K562 (cell line): ENCODE measurements around the gene BAHD1. TPM values are rescaled to one million over a fixed set of nuclear protein-coding genes. Genes with fewer than 3 reads are reported as not detected.

ENCODE experiments used
- ATAC-seq: fragments of 200-7000 bp; cut with Tn5 transposase; 3 replicates; pipeline ENCODE4 v1.9.1; 2020; ENCODE audit warnings: moderate library complexity
- BruUV-seq: library from RNA; stranded (reverse); fragments of 400-500 nt; replicated peaks from 2 replicates; lab custom pipeline; 2021; lab: Mats Ljungman, UMichigan
- CTCF ChIA-PET: fragments of 300-600 bp; formaldehyde crosslinking; extraction: SDS; loops from one replicate; lab custom pipeline; 2021; ENCODE audit warnings: low intra/inter-chr PET ratio; lab: Yijun Ruan, JAX
- POLR2A ChIA-PET: fragments of 300-600, 350-650 bp; sonication (Branson Sonifier 250); formaldehyde crosslinking; extraction: SDS; loops from one replicate; lab custom pipeline; 2021; ENCODE audit warnings: antibody characterized with exemption, inconsistent platforms; lab: Yijun Ruan, JAX
- DNase-seq, 4 experiments: peaks; one replicate each; pipeline versions ENCODE4 v3.0.0 to v3.0.0-alpha.2; 2011 to 2018; ENCODE audit warnings: low spot score in 3 of 4, mixed read lengths in 3 of 4; ENCODE audit errors: extremely low read depth in 1 of 4
- FAIRE-seq: peaks from 2 replicates; lab custom pipeline; 2011; peaks lifted over from hg19 to GRCh38; lab: Jason Lieb, UNC
- H2AFZ ChIP-seq: 2 replicates; pipeline ENCODE4 v1.6.0; 2011; ENCODE audit warnings: low read depth, low read length, control low read depth, inconsistent platforms
- H3K27ac ChIP-seq: fragments of 200-600 bp; 3 replicates; pipeline ENCODE4 v1.8.0; 2011; ENCODE audit warnings: low read depth, mild to moderate bottlenecking, control low read depth, inconsistent platforms, low read length, moderate library complexity, mixed read lengths; ENCODE audit errors: extremely low read depth
- H3K27me3 ChIP-seq, 2 experiments: fragments of 300-600 bp in 1 of 2; 2 replicates in 1 of 2; 3 replicates in 1 of 2; pipeline versions ENCODE4 v1.6.0 to v1.8.0; 2011; ENCODE audit warnings: inconsistent platforms in 2 of 2, low read length in 2 of 2, mild to moderate bottlenecking in 1 of 2, mixed read lengths in 1 of 2, moderate library complexity in 1 of 2; ENCODE audit not compliant: control insufficient read depth in 2 of 2, insufficient read depth in 2 of 2
- H3K36me3 ChIP-seq: fragments of 300-600 bp; 3 replicates; pipeline ENCODE4 v1.8.0; 2011; ENCODE audit warnings: mild to moderate bottlenecking, low read length, inconsistent platforms; ENCODE audit not compliant: control insufficient read depth, insufficient read depth
- H3K4me1 ChIP-seq, 2 experiments: fragments of 200-600 bp in 1 of 2; replicated peaks in 1 of 2; 2 replicates in 1 of 2; 3 replicates in 1 of 2; pipeline versions ENCODE4 v1.5.1 to v1.8.0; 2011; ENCODE audit warnings: inconsistent platforms in 2 of 2, low read length in 2 of 2, mild to moderate bottlenecking in 1 of 2, mixed read lengths in 1 of 2, moderate library complexity in 1 of 2; ENCODE audit not compliant: control insufficient read depth in 2 of 2, insufficient read depth in 2 of 2
- H3K4me2 ChIP-seq: 2 replicates; pipeline ENCODE4 v1.6.1; 2011; ENCODE audit warnings: low read length, control low read depth, inconsistent platforms, mixed read lengths; ENCODE audit not compliant: insufficient read depth
- H3K4me3 ChIP-seq: fragments of 200-600 bp; sonication (generic), shearing (Covaris generic); 2 replicates; pipeline ENCODE4 v1.5.1; 2016; ENCODE audit warnings: control low read depth, inconsistent platforms
- H3K79me2 ChIP-seq: fragments of 200-600 bp; 3 replicates; pipeline ENCODE4 v1.8.0; 2011; ENCODE audit warnings: low read length, inconsistent platforms; ENCODE audit not compliant: control insufficient read depth, insufficient read depth
- H3K9ac ChIP-seq, 2 experiments: 2 replicates each; pipeline versions ENCODE4 v1.6.0 to v1.6.1; 2011; ENCODE audit warnings: low read depth in 2 of 2, low read length in 2 of 2, control low read depth in 1 of 2, inconsistent platforms in 1 of 2, mild to moderate bottlenecking in 1 of 2, mixed read lengths in 1 of 2; ENCODE audit not compliant: insufficient read depth in 1 of 2
- H3K9me1 ChIP-seq: one replicate; pipeline ENCODE4 v1.6.0; 2011; ENCODE audit warnings: inconsistent platforms, mild to moderate bottlenecking, low read length, moderate library complexity; ENCODE audit not compliant: control insufficient read depth, insufficient read depth
- H3K9me3 ChIP-seq: replicated peaks from 2 replicates; pipeline ENCODE4 v1.5.1; 2011; ENCODE audit warnings: low read depth, low read length, inconsistent platforms; ENCODE audit not compliant: control insufficient read depth, insufficient read depth
- H4K20me1 ChIP-seq: replicated peaks from 2 replicates; pipeline ENCODE4 v1.6.1; 2011; ENCODE audit warnings: low read length, inconsistent platforms, mixed read lengths; ENCODE audit not compliant: control insufficient read depth, insufficient read depth
- CREB3L1 ChIP-seq: fragments of 450-650 bp; IDR thresholded peaks from 2 replicates; pipeline ENCODE4 v1.6.1; 2014; ENCODE audit warnings: low read depth, mild to moderate bottlenecking, moderate library complexity, borderline replicate concordance
- NCOA6 ChIP-seq: fragments of 450-650 bp; IDR thresholded peaks from 2 replicates; pipeline ENCODE4 v1.6.1; 2017; ENCODE audit warnings: mild to moderate bottlenecking
- SMARCA4 ChIP-seq: fragments of 450-650 bp; IDR thresholded peaks from 2 replicates; pipeline ENCODE4 v1.6.1; 2016
- SMARCC2 ChIP-seq: fragments of 450-650 bp; IDR thresholded peaks from 2 replicates; pipeline ENCODE4 v1.6.1; 2017; ENCODE audit warnings: antibody characterized with exemption, moderate library complexity, mild to moderate bottlenecking, low read depth
- WGBS: fragments of 100-300 bp; shearing (Covaris generic); methylation state at CpG from one replicate; pipeline ENCODE4 v1.1.6; 2016; ENCODE audit warnings: low coverage, mixed read lengths; ENCODE audit not compliant: insufficient coverage; ENCODE audit errors: missing lambda C conversion rate; 5-methylcytosine and 5-hydroxymethylcytosine counted together
- in situ Hi-C: fragments of 300-500 bp; cut with MboI; formaldehyde crosslinking; loops from 4 replicates; pipeline ENCODE4 v1.15.0; 2018; ENCODE audit warnings: inconsistent platforms, mixed read lengths
- intact Hi-C: fragments of 100-400 bp; cut with micrococcal nuclease; formaldehyde crosslinking; loops from 2 replicates; pipeline ENCODE4 v1.14.2; 2022
- polyA plus RNA-seq, 8 experiments: library from polyadenylated mRNA; depleted of rRNA in 4 of 8; stranded (reverse) in 5 of 8; unstranded in 3 of 8; fragments of >200 nt; fragmentation: Nextera tagmentation in 2 of 8; fragmentation: Illumina TruSeq in 1 of 8; extraction: Ambion mirVana in 2 of 8; extraction: Trizol in 1 of 8; gene quantifications; 2 replicates each; pipeline versions ENCODE4 v1.2.1 to v1.2.3, GENCODE V29; 2011 to 2014; ENCODE audit warnings: inconsistent platforms in 1 of 8, missing spikeins in 1 of 8
- total RNA-seq, 7 experiments: library from RNA; depleted of rRNA in 6 of 7; stranded (reverse); fragments of >200 nt in 6 of 7; fragmentation: Illumina TruSeq in 2 of 7; extraction: Trizol in 2 of 7; gene quantifications; 2 replicates each; pipeline versions ENCODE4 v1.2.1 to v1.2.3, GENCODE V29; 2011 to 2021; ENCODE audit warnings: low replicate concordance in 1 of 7
- TF ChIP-seq, protein P1 (sequence below): sonication (generic); formaldehyde crosslinking; IDR thresholded peaks from 2 replicates; pipeline ENCODE4 v1.8.0; 2022; ENCODE audit warnings: missing genetic modification reagents, mild to moderate bottlenecking, borderline replicate concordance
- TF ChIP-seq, protein P2 (sequence below): sonication (generic); IDR thresholded peaks from 2 replicates; pipeline ENCODE4 v1.6.1; 2016

The BAHD1 gene
- total and polyA plus RNA-seq, 9 of the 15 experiments (the other 6 are each of a cell fraction or from before 2014, with no cell fraction given) = 0.55 to 38.5 (median 11.5) TPM

GRCh38 chr15:40430271-40430805 lies 10.4 kb upstream of the BAHD1 start (continued):
- peak; percentile 65; the same call in 1 of the 2 replicates for TF ChIP-seq SMARCA4

GRCh38 chr15:40435023-40435709 lies 5.6 kb upstream of the BAHD1 start:
- 72% methylated on average over 17 of the region's 20 CpGs for WGBS
- POLR2A ChIA-PET = interaction anchor here (2.7 kb wide), 1 partner anchor 9 kb away, joined by 16 read pairs; no protein-coding TSS in a partner anchor
- TF ChIP-seq NCOA6 = no peak
- TF ChIP-seq SMARCC2 = no peak
- TF ChIP-seq, protein P1, sequence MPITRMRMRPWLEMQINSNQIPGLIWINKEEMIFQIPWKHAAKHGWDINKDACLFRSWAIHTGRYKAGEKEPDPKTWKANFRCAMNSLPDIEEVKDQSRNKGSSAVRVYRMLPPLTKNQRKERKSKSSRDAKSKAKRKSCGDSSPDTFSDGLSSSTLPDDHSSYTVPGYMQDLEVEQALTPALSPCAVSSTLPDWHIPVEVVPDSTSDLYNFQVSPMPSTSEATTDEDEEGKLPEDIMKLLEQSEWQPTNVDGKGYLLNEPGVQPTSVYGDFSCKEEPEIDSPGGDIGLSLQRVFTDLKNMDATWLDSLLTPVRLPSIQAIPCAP (CRISPR knock-in tag) = no peak
- no peak for TF ChIP-seq CREB3L1
- TF ChIP-seq, protein P2, sequence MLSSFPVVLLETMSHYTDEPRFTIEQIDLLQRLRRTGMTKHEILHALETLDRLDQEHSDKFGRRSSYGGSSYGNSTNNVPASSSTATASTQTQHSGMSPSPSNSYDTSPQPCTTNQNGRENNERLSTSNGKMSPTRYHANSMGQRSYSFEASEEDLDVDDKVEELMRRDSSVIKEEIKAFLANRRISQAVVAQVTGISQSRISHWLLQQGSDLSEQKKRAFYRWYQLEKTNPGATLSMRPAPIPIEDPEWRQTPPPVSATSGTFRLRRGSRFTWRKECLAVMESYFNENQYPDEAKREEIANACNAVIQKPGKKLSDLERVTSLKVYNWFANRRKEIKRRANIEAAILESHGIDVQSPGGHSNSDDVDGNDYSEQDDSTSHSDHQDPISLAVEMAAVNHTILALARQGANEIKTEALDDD = no peak

More at GRCh38 chr15:40435023-40435709, 5.6 kb upstream of the BAHD1 start:
- DNase-seq (no peak), ATAC-seq (no peak), FAIRE-seq (no peak)
- no peaks in the 10 kb centered on the region for H4K20me1 ChIP-seq
- H2AFZ ChIP-seq = peak overlapping the region; percentile 95; the same call in 1 of the 2 replicates
- no peaks in the 10 kb centered on the region for H3K9me1 ChIP-seq
- CTCF ChIA-PET = no interaction called here
- intact Hi-C loops = no loop called here
- H3K27ac ChIP-seq = no peak overlapping the region
- in situ Hi-C loops = no loop called here
- peaks cover 50 to 51% of the 10 kb centered on the region in 2 experiments for H3K4me1 ChIP-seq
- no peak overlapping the region for H3K4me2 ChIP-seq
- peak overlapping the region in 1 of 2 experiments; percentile 70; a peak in 2 of 4 replicates for H3K9ac ChIP-seq
- H3K9me3 ChIP-seq = no peaks in the 10 kb centered on the region
- no TSS peak for BruUV-seq
- H3K36me3 ChIP-seq = no peaks in the 10 kb centered on the region
- no peaks in the 10 kb centered on the region for H3K27me3 ChIP-seq
- H3K79me2 ChIP-seq = peaks cover 23% of the 10 kb centered on the region; the same call in 2 of the 3 replicates
- no peak overlapping the region for H3K4me3 ChIP-seq
